Measurements from ENCODE around the gene SWAP70. TPM values are rescaled to one million over a fixed set of nuclear protein-coding genes. Genes with fewer than 3 reads are reported as not detected.

SWAP70 gene
- total and polyA plus RNA-seq, 2 of the 13 experiments (the other 11 are each of a cell fraction or from before 2014, with no cell fraction given), result 4.6 to 8.7 TPM

GRCh38 chr11:9757809-9758636 is 94.1 kb downstream of the SWAP70 start (continued):
- TF ChIP-seq ARID2 (CRISPR knock-in tag; IDR thresholded peaks at IDR 0.05; ENCODE audit: borderline replicate concordance) (peak; percentile 56), ZFP36L2 (CRISPR knock-in tag; IDR thresholded peaks at IDR 0.05) (no peak), ZNF281 (CRISPR knock-in tag; IDR thresholded peaks at IDR 0.05; ENCODE audit: borderline replicate concordance) (no peak; the same call in 1 of the 2 replicates), CHCHD3 (CRISPR knock-in tag; IDR thresholded peaks at IDR 0.05) (no peak), YEATS4 (CRISPR knock-in tag; IDR thresholded peaks at IDR 0.05; ENCODE audit: borderline replicate concordance) (peak; percentile 70), ZNF614 (CRISPR knock-in tag; IDR thresholded peaks at IDR 0.05; ENCODE audit: borderline replicate concordance) (0 out of 2 replicates have a peak, but pooled peaks have one; percentile 20), GABPA (IDR thresholded peaks at IDR 0.05; ENCODE audit: low read depth, low read length) (no peak), GABPA (CRISPR knock-in tag; IDR thresholded peaks at IDR 0.05; ENCODE audit: low read depth) (no peak), ZNF660 (CRISPR knock-in tag; IDR thresholded peaks at IDR 0.05; ENCODE audit: borderline replicate concordance, low read depth) (no peak), JDP2 (CRISPR knock-in tag; IDR thresholded peaks at IDR 0.05; ENCODE audit: borderline replicate concordance) (no peak), ZNF710 (CRISPR knock-in tag; IDR thresholded peaks at IDR 0.05; ENCODE audit: borderline replicate concordance) (no peak), SP4 (CRISPR knock-in tag; IDR thresholded peaks at IDR 0.05) (peak; percentile 75), ZFY (CRISPR knock-in tag; IDR thresholded peaks at IDR 0.05) (peak; percentile 73), ZBTB20 (CRISPR knock-in tag; IDR thresholded peaks at IDR 0.05; ENCODE audit: borderline replicate concordance, low read depth) (no peak), ZFP41 (CRISPR knock-in tag; IDR thresholded peaks at IDR 0.05; ENCODE audit: borderline replicate concordance) (no peak), FIP1L1 (IDR thresholded peaks at IDR 0.05; ENCODE audit: borderline replicate concordance, insufficient read depth, low read depth, low read length) (no peak), DBP (CRISPR knock-in tag; IDR thresholded peaks at IDR 0.05; ENCODE audit: not compliant biosample characterization) (no peak)
- TF ChIP-seq, protein P1, sequence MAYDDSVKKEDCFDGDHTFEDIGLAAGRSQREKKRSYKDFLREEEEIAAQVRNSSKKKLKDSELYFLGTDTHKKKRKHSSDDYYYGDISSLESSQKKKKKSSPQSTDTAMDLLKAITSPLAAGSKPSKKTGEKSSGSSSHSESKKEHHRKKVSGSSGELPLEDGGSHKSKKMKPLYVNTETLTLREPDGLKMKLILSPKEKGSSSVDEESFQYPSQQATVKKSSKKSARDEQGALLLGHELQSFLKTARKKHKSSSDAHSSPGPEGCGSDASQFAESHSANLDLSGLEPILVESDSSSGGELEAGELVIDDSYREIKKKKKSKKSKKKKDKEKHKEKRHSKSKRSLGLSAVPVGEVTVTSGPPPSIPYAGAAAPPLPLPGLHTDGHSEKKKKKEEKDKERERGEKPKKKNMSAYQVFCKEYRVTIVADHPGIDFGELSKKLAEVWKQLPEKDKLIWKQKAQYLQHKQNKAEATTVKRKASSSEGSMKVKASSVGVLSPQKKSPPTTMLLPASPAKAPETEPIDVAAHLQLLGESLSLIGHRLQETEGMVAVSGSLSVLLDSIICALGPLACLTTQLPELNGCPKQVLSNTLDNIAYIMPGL (CRISPR knock-in tag; IDR thresholded peaks at IDR 0.05; ENCODE audit: borderline replicate concordance in 1 of 2, low read depth in 1 of 2), result peak in 1 of 2 experiments; percentile 53; a peak in 1 of 4 replicates
- TF ChIP-seq, protein P2, sequence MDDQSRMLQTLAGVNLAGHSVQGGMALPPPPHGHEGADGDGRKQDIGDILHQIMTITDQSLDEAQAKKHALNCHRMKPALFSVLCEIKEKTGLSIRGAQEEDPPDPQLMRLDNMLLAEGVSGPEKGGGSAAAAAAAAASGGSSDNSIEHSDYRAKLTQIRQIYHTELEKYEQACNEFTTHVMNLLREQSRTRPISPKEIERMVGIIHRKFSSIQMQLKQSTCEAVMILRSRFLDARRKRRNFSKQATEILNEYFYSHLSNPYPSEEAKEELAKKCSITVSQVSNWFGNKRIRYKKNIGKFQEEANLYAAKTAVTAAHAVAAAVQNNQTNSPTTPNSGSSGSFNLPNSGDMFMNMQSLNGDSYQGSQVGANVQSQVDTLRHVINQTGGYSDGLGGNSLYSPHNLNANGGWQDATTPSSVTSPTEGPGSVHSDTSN (CRISPR knock-in tag; IDR thresholded peaks at IDR 0.05; ENCODE audit: borderline replicate concordance), result no peak
